ENCODE data around the gene STBD1. TPM values are rescaled to one million over a fixed set of nuclear protein-coding genes. Genes with fewer than 3 reads are reported as not detected.
"Not testable (repeated sequence)": the region's sequence is repeated elsewhere in the genome, so short reads cannot be mapped to it uniquely, and the experiment has no call there.

The STBD1 gene
- polyA plus RNA-seq, 4 donors: 1.5 to 2.2 (median 1.8) TPM

GRCh38 chr4:76282941-76283689, 23.4 kb upstream of the STBD1 start:
- no peak for DNase-seq (ENCODE audit: low read depth in 4 of 4, low spot score in 2 of 4)

GRCh38 chr4:76283900-76284299, 22.6 kb upstream of the STBD1 start:
- no peak for DNase-seq (ENCODE audit: low read depth in 4 of 4, low spot score in 2 of 4)

- not testable (repeated sequence) for DNase-seq (ENCODE audit: low read depth in 4 of 4, low spot score in 2 of 4)
Measured at GRCh38 chr4:76287811-76288210, 18.7 kb upstream of the STBD1 start.

- DNase-seq (ENCODE audit: low read depth in 4 of 4, low spot score in 2 of 4): no peak
Measured at GRCh38 chr4:76292730-76293129, 13.8 kb upstream of the STBD1 start.

- DNase-seq (ENCODE audit: low read depth in 4 of 4, low spot score in 2 of 4): no peak
Measured at GRCh38 chr4:76293772-76294171, 12.8 kb upstream of the STBD1 start.

GRCh38 chr4:76296286-76296820, 10.2 kb upstream of the STBD1 start:
- DNase-seq (ENCODE audit: low read depth in 4 of 4, low spot score in 2 of 4): no peak

- no peak for DNase-seq (ENCODE audit: low read depth in 4 of 4, low spot score in 2 of 4)
Measured at GRCh38 chr4:76298227-76298626, 8.3 kb upstream of the STBD1 start.

GRCh38 chr4:76300012-76300411, 6.5 kb upstream of the STBD1 start:
- DNase-seq (ENCODE audit: low read depth in 4 of 4, low spot score in 2 of 4): no peak

GRCh38 chr4:76301068-76301774, 5.3 kb upstream of the STBD1 start:
- no peak for DNase-seq (ENCODE audit: low read depth in 4 of 4, low spot score in 2 of 4)

GRCh38 chr4:76301775-76302162, 4.8 kb upstream of the STBD1 start:
- no peak for DNase-seq (ENCODE audit: low read depth in 4 of 4, low spot score in 2 of 4)

- no peak for DNase-seq (ENCODE audit: low read depth in 4 of 4, low spot score in 2 of 4)
Measured at GRCh38 chr4:76302826-76303438, 3.6 kb upstream of the STBD1 start.

- DNase-seq (ENCODE audit: low read depth in 4 of 4, low spot score in 2 of 4): no peak
Measured at GRCh38 chr4:76305033-76305687, 1.4 kb upstream of the STBD1 start.

GRCh38 chr4:76306882-76307659, 538 bp downstream of the STBD1 start:
- DNase-seq (ENCODE audit: low read depth in 4 of 4, low spot score in 2 of 4): peak in 2 of 4 donors; percentile 27 to 28

GRCh38 chr4:76307660-76308014, 1.1 kb downstream of the STBD1 start:
- no peak for DNase-seq (ENCODE audit: low read depth in 4 of 4, low spot score in 2 of 4)

GRCh38 chr4:76308548-76308947, 2.0 kb downstream of the STBD1 start:
- no peak for DNase-seq (ENCODE audit: low read depth in 4 of 4, low spot score in 2 of 4)

GRCh38 chr4:76309939-76310550, 3.5 kb downstream of the STBD1 start:
- no peak for DNase-seq (ENCODE audit: low read depth in 4 of 4, low spot score in 2 of 4)

GRCh38 chr4:76310683-76311082, 4.2 kb downstream of the STBD1 start:
- no peak for DNase-seq (ENCODE audit: low read depth in 4 of 4, low spot score in 2 of 4)

GRCh38 chr4:76311896-76312331, 5.4 kb downstream of the STBD1 start:
- DNase-seq (ENCODE audit: low read depth in 4 of 4, low spot score in 2 of 4): no peak

GRCh38 chr4:76312457-76312856, 5.9 kb downstream of the STBD1 start:
- DNase-seq (ENCODE audit: low read depth in 4 of 4, low spot score in 2 of 4): no peak

GRCh38 chr4:76313547-76313946, 7.0 kb downstream of the STBD1 start:
- no peak for DNase-seq (ENCODE audit: low read depth in 4 of 4, low spot score in 2 of 4)

Measured in left renal cortex interstitium (tissue), 4 donors.